SK-N-SH (cell line): Measurements from ENCODE around the gene CMYA5. TPM values are rescaled to one million over a fixed set of nuclear protein-coding genes. Genes with fewer than 3 reads are reported as not detected.

ENCODE experiments used
- CTCF ChIA-PET: fragments of 300-600, 350-600 bp; formaldehyde crosslinking; extraction: SDS; loops from one replicate; lab custom pipeline; 2021; lab: Yijun Ruan, JAX
- POLR2A ChIA-PET: fragments of 350-600 bp; sonication (Branson Sonifier 250); formaldehyde crosslinking; extraction: SDS; loops from one replicate; lab custom pipeline; 2020; ENCODE audit warnings: antibody characterized with exemption, inconsistent platforms; lab: Yijun Ruan, JAX
- DNase-seq: peaks from one replicate; pipeline ENCODE4 v3.0.0; 2012
- H2AFZ ChIP-seq: fragments of 200-600 bp; sonication (generic); 2 replicates; pipeline ENCODE4 v1.8.1; 2016; ENCODE audit warnings: antibody characterized with exemption, mild to moderate bottlenecking, low read depth
- H3F3A ChIP-seq: fragments of 200-600 bp; sonication (generic); replicated peaks from 2 replicates; pipeline ENCODE3; 2016; ENCODE audit warnings: antibody characterized with exemption, mild to moderate bottlenecking; ENCODE audit not compliant: insufficient read depth
- H3K27ac ChIP-seq, 2 experiments: fragments of 200-500 bp in 1 of 2; fragments of 200-600 bp in 1 of 2; sonication (Bioruptor generic) in 1 of 2; sonication (generic), shearing (Covaris generic) in 1 of 2; 2 replicates each; pipeline versions ENCODE4 v1.5.1 to v1.6.1; 2014 to 2016; ENCODE audit warnings: low read depth in 2 of 2, inconsistent platforms in 1 of 2, low read length in 1 of 2, mild to moderate bottlenecking in 1 of 2, mixed read lengths in 1 of 2
- H3K27me3 ChIP-seq: fragments of 200-600 bp; sonication (generic), shearing (Covaris generic); 2 replicates; pipeline ENCODE4 v1.6.1; 2016; ENCODE audit warnings: mixed run types; ENCODE audit not compliant: insufficient read depth
- H3K36me3 ChIP-seq, 2 experiments: fragments of 200-500 bp in 1 of 2; fragments of 200-600 bp in 1 of 2; sonication (Bioruptor generic) in 1 of 2; sonication (generic) in 1 of 2; replicated peaks in 1 of 2; 2 replicates each; pipeline versions ENCODE3 to v1.5.1; 2014 to 2016; ENCODE audit warnings: low read length in 1 of 2, mild to moderate bottlenecking in 1 of 2; ENCODE audit not compliant: insufficient read depth in 2 of 2, control insufficient read depth in 1 of 2
- H3K4me1 ChIP-seq, 2 experiments: fragments of 200-500 bp in 1 of 2; fragments of 200-600 bp in 1 of 2; sonication (Bioruptor generic) in 1 of 2; sonication (generic), shearing (Covaris generic) in 1 of 2; 2 replicates each; pipeline versions ENCODE4 v1.5.1 to v1.6.1; 2014 to 2016; ENCODE audit warnings: low read depth in 1 of 2, low read length in 1 of 2, mixed run types in 1 of 2; ENCODE audit not compliant: insufficient read depth in 2 of 2, control insufficient read depth in 1 of 2
- H3K4me2 ChIP-seq: fragments of 200-600 bp; sonication (generic), shearing (Covaris generic); 2 replicates; pipeline ENCODE4 v1.6.1; 2017; ENCODE audit warnings: mixed run types
- H3K4me3 ChIP-seq, 2 experiments: fragments of 200-500 bp in 1 of 2; fragments of 200-600 bp in 1 of 2; sonication (Bioruptor generic) in 1 of 2; sonication (generic), shearing (Covaris generic) in 1 of 2; 2 replicates each; pipeline versions ENCODE4 v1.5.1 to v1.8.1; 2014 to 2016; ENCODE audit warnings: low read depth in 2 of 2, inconsistent platforms in 1 of 2, low read length in 1 of 2, mild to moderate bottlenecking in 1 of 2, mixed read lengths in 1 of 2, moderate library complexity in 1 of 2
- H3K79me2 ChIP-seq: fragments of 200-600 bp; sonication (generic); 2 replicates; pipeline ENCODE4 v1.8.1; 2017; ENCODE audit warnings: mild to moderate bottlenecking; ENCODE audit not compliant: insufficient read depth
- H3K9ac ChIP-seq: fragments of 200-600 bp; sonication (generic); 2 replicates; pipeline ENCODE4 v1.6.1; 2017; ENCODE audit warnings: mixed run types
- H3K9me2 ChIP-seq: fragments of 200-600 bp; sonication (generic); 2 replicates; pipeline ENCODE4 v1.6.1; 2017; ENCODE audit warnings: mixed run types
- H3K9me3 ChIP-seq: fragments of 200-600 bp; sonication (generic); 2 replicates; pipeline ENCODE4 v1.6.1; 2017; ENCODE audit warnings: mixed run types, mild to moderate bottlenecking, moderate library complexity
- H4K20me1 ChIP-seq: fragments of 200-600 bp; sonication (generic); 2 replicates; pipeline ENCODE4 v1.6.1; 2017; ENCODE audit warnings: mild to moderate bottlenecking, mixed run types; ENCODE audit not compliant: insufficient read depth
- CTCF ChIP-seq: fragments of 200-600 bp; sonication (generic); IDR thresholded peaks from 2 replicates; pipeline ENCODE4 v1.6.1; 2017; ENCODE audit warnings: antibody characterized with exemption, mild to moderate bottlenecking, moderate library complexity
- EZH2phosphoT487 ChIP-seq: fragments of 200-600 bp; sonication (generic); IDR thresholded peaks from 2 replicates; pipeline ENCODE4 v1.6.1; 2017; ENCODE audit warnings: low read depth, mixed run types, mild to moderate bottlenecking, antibody characterized with exemption, moderate library complexity, borderline replicate concordance
- GABPA ChIP-seq: IDR thresholded peaks from 2 replicates; pipeline ENCODE4 v1.4.0; 2012; ENCODE audit warnings: low read depth, mild to moderate bottlenecking
- MAX ChIP-seq: IDR thresholded peaks from 2 replicates; pipeline ENCODE4 v1.4.0; 2012; ENCODE audit warnings: low read depth
- MEF2A ChIP-seq: IDR thresholded peaks from 2 replicates; pipeline ENCODE4 v1.4.0; 2012; ENCODE audit warnings: low read depth, borderline replicate concordance
- NFIC ChIP-seq: IDR thresholded peaks from 2 replicates; pipeline ENCODE4 v1.4.0; 2012; ENCODE audit warnings: borderline replicate concordance
- NRF1 ChIP-seq: IDR thresholded peaks from 2 replicates; pipeline ENCODE4 v1.6.1; 2012; ENCODE audit warnings: low read depth, mild to moderate bottlenecking, low read length
- RAD21 ChIP-seq: IDR thresholded peaks from 2 replicates; pipeline ENCODE4 v1.6.1; 2012; ENCODE audit warnings: mild to moderate bottlenecking, low read length
- RCOR1 ChIP-seq: fragments of 150-350 bp; IDR thresholded peaks from 2 replicates; pipeline ENCODE4 v1.6.1; 2017; ENCODE audit warnings: antibody characterized with exemption, low read length
- REST ChIP-seq: IDR thresholded peaks from 2 replicates; pipeline ENCODE4 v1.6.1; 2012; ENCODE audit warnings: mild to moderate bottlenecking, low read depth, low read length, moderate library complexity
- SIN3A ChIP-seq: IDR thresholded peaks from 2 replicates; pipeline ENCODE4 v1.6.1; 2012; ENCODE audit warnings: low read depth, mild to moderate bottlenecking, low read length, moderate library complexity, borderline replicate concordance
- SMC3 ChIP-seq: IDR thresholded peaks from 2 replicates; pipeline ENCODE4 v1.6.1; 2012; ENCODE audit warnings: low read depth, low read length, improper control_type of control experiment
- TAF1 ChIP-seq: IDR thresholded peaks from 2 replicates; pipeline ENCODE4 v1.6.1; 2012; ENCODE audit warnings: low read depth, mild to moderate bottlenecking, low read length, moderate library complexity, borderline replicate concordance
- USF2 ChIP-seq: fragments of 150-350 bp; IDR thresholded peaks from 2 replicates; pipeline ENCODE4 v1.6.1; 2017; ENCODE audit warnings: antibody characterized with exemption, low read length, low read depth, borderline replicate concordance
- WGBS: methylation state at CpG from one replicate; pipeline ENCODE4 v1.1.6; 2017; ENCODE audit warnings: low lambda C conversion rate; 5-methylcytosine and 5-hydroxymethylcytosine counted together
- polyA plus RNA-seq, 3 experiments: library from polyadenylated mRNA; depleted of rRNA; stranded (reverse); fragments of >200 nt; gene quantifications; 2 replicates each; pipeline ENCODE4 v1.2.3, GENCODE V29; 2012

CMYA5 gene
- polyA plus RNA-seq, 1 of the 3 experiments (the other 2 are of a cell fraction): 0.12 TPM

- Histone ChIP-seq H3K79me2 (no peaks in the 10 kb centered on the region), H3K27me3 (no peaks in the 10 kb centered on the region), H3K9me2 (no peaks in the 10 kb centered on the region), H3K36me3 (no peaks in the 10 kb centered on the region), H3K9ac (no peak overlapping the region), H3K4me1 (no peaks in the 10 kb centered on the region), H4K20me1 (no peaks in the 10 kb centered on the region), H3F3A (no peaks in the 10 kb centered on the region), H3K4me2 (no peak overlapping the region), H3K9me3 (no peaks in the 10 kb centered on the region), H3K4me3 (no peak overlapping the region), H2AFZ (no peak overlapping the region), H3K27ac (no peak overlapping the region)
- POLR2A ChIA-PET: no interaction called here
- CTCF ChIA-PET: no interaction called here
- no peak for TF ChIP-seq TAF1
- TF ChIP-seq MEF2A: no peak
- no peak for TF ChIP-seq SIN3A
- no peak for TF ChIP-seq NFIC
- no peak for TF ChIP-seq GABPA
- no peak for DNase-seq
- 91% methylated on average over 4 of the region's 4 CpGs for WGBS
Measured at GRCh38 chr5:79699763-79700400, 10.2 kb downstream of the CMYA5 start.

- H3K36me3 ChIP-seq: no peaks in the 10 kb centered on the region
- no peak overlapping the region for H3K4me3 ChIP-seq
- H4K20me1 ChIP-seq: no peaks in the 10 kb centered on the region
- no peak overlapping the region for H3K9ac ChIP-seq
- H3K79me2 ChIP-seq: no peaks in the 10 kb centered on the region
- DNase-seq: peak; percentile 62
- no peak overlapping the region for H2AFZ ChIP-seq
- no peaks in the 10 kb centered on the region for H3K27me3 ChIP-seq
- H3K27ac ChIP-seq: no peak overlapping the region
- H3K4me2 ChIP-seq: no peak overlapping the region
- ChIA-PET CTCF (interaction anchor here (0.7 to 3.4 kb wide), 15 partner anchors 9 to 233 kb away, joined by 3 to 21 read pairs (median 4); partner anchors contain the start of gene CMYA5), POLR2A (no interaction called here)
- H3K4me1 ChIP-seq: no peaks in the 10 kb centered on the region
- no peaks in the 10 kb centered on the region for H3K9me2 ChIP-seq
- no peaks in the 10 kb centered on the region for H3K9me3 ChIP-seq
- TF ChIP-seq SMC3 (peak; percentile 51), CTCF (peak; percentile 63), RAD21 (peak; percentile 52), RCOR1 (no peak)
- H3F3A ChIP-seq: no peaks in the 10 kb centered on the region
- WGBS: 12% methylated on average over 3 of the region's 3 CpGs
Measured at GRCh38 chr5:79702606-79703380, 13.2 kb downstream of the CMYA5 start.

GRCh38 chr5:79703381-79703645, 13.7 kb downstream of the CMYA5 start:
- no peaks in the 10 kb centered on the region for H3K79me2 ChIP-seq
- no peak overlapping the region for H3K9ac ChIP-seq
- no peak overlapping the region for H3K27ac ChIP-seq
- H2AFZ ChIP-seq: no peak overlapping the region
- no peaks in the 10 kb centered on the region for H3K9me3 ChIP-seq
- no peak overlapping the region for H3K4me2 ChIP-seq
- H3F3A ChIP-seq: no peaks in the 10 kb centered on the region
- H3K9me2 ChIP-seq: no peaks in the 10 kb centered on the region
- no peaks in the 10 kb centered on the region for H3K4me1 ChIP-seq
- H4K20me1 ChIP-seq: no peaks in the 10 kb centered on the region
- CTCF ChIA-PET: interaction anchor here (0.7 to 3.4 kb wide), 13 partner anchors 8 to 232 kb away, joined by 3 to 21 read pairs (median 4); partner anchors contain the start of gene CMYA5
- H3K4me3 ChIP-seq: no peak overlapping the region
- POLR2A ChIA-PET: no interaction called here
- DNase-seq: no peak
- H3K27me3 ChIP-seq: no peaks in the 10 kb centered on the region
- 92% methylated on average over 1 of the region's 1 CpG for WGBS
- H3K36me3 ChIP-seq: no peaks in the 10 kb centered on the region
- TF ChIP-seq MEF2A (no peak), REST (no peak), MAX (no peak), NRF1 (no peak), EZH2phosphoT487 (no peak), USF2 (no peak), TAF1 (no peak)
